Right cardiac atrium (tissue), 5 donors: Measurements from ENCODE around the gene KLF7. TPM values are rescaled to one million over a fixed set of nuclear protein-coding genes. Genes with fewer than 3 reads are reported as not detected.

ENCODE experiments used
- ATAC-seq, 2 donors: fragments of 200-7000 bp; cut with Tn5 transposase; one replicate each; pipeline versions ENCODE4 v1.8.0 to v1.9.1; 2020; ENCODE audit warnings: moderate library complexity in 2 of 2, mild to moderate bottlenecking in 1 of 2
- DNase-seq, 3 donors: peaks; one replicate each; pipeline ENCODE4 v3.0.0-alpha.2; 2020
- H3K27ac ChIP-seq: one replicate; pipeline ENCODE4 v1.5.1; 2013; ENCODE audit warnings: mild to moderate bottlenecking, low read length, control low read depth, moderate library complexity
- H3K27me3 ChIP-seq: one replicate; pipeline ENCODE4 v1.6.1; 2013; ENCODE audit not compliant: control insufficient read depth, insufficient read depth
- H3K4me1 ChIP-seq: one replicate; pipeline ENCODE4 v1.6.1; 2013; ENCODE audit warnings: low read length; ENCODE audit not compliant: control insufficient read depth, insufficient read depth
- H3K4me3 ChIP-seq: one replicate; pipeline ENCODE4 v1.5.1; 2013; ENCODE audit warnings: low read length, control low read depth
- H3K9me3 ChIP-seq: one replicate; pipeline ENCODE4 v1.6.1; 2013; ENCODE audit warnings: low read length; ENCODE audit not compliant: control insufficient read depth
- WGBS: extraction: QIAGEN DNeasy Blood & Tissue Kit; methylation state at CpG from one replicate; pipeline ENCODE4 v1.1.7; 2013; 5-methylcytosine and 5-hydroxymethylcytosine counted together
- intact Hi-C, 4 donors: fragments of 100-400 bp; cut with DNase I; formaldehyde crosslinking; loops; one replicate each; pipeline versions ENCODE4 v1.11.0 to v1.14.0; 2022 to 2023
- polyA plus RNA-seq: library from polyadenylated mRNA; stranded (reverse); fragments of 200-250 nt; gene quantifications from one replicate; pipeline ENCODE4 v1.2.3, GENCODE V29; 2013
- total RNA-seq, 4 donors: library from RNA; stranded (reverse); fragmentation: NEBNext Ultra II Directional; extraction: Animal tissue kit (Norgen Biotek cat#: 25700); gene quantifications; one replicate each; pipeline ENCODE4 v1.2.1, GENCODE V29; 2021
- donor health status: healthy with polysubstance abuse.
- donor health status: DM: no; HTN: yes; CAD: no.
- donor health status: DM: no; HTN: no; CAD: no.
- donor health status: DM: no; HTN: yes; CAD: no; lungs with severe emphysema.
- donor health status: DM: yes; HTN: yes; CAD: no.

KLF7 gene
- total and polyA plus RNA-seq, 5 donors = 6.0 to 35.6 (median 22.7) TPM

DNA sequence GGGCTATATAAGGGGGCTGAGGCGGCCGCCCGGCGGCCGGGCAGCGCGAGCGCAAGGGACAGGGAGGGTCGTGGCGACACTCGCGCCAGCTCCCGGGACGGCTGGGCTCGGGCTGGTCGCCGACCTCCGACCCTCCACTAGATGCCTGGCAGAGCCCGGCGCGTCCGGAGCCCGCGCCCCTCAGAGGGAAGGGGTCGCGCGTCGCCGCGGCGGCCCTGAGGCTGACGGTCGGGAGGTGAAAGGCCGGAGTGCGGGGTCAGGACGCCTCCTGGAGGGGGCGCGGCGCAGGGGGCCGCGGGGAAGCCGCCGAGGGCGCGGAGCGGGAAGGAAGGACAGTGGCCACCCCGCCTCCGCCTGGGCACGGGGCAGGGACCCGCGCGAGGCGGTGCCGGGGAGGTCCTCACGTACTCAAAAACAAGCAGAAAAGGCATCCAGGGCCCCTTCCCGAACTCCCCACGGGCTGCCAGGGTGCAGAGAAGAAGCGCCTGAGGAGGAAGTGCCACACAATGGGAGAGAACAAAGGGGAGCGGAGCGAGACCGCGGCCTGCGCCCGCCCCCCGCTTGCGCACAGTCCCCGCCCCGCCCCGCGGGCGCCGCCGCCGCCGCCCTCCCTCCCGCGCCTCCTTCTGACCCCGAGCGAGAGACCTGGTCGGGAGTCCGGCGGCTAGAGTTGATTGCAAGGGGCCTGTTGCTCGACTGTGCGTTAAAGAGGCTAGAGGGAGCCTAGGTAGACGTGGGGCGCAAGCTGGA is 776 bp upstream of the KLF7 start:
- DNase-seq (peak; percentile 86 to 93 (median 92)), ATAC-seq (peak; percentile 81)
- Histone ChIP-seq H3K27me3 (no peaks in the 10 kb centered on the region), H3K4me3 (peak overlapping the region; percentile 83), H3K4me1 (no peaks in the 10 kb centered on the region), H3K9me3 (no peaks in the 10 kb centered on the region), H3K27ac (peak overlapping the region; percentile 99)
- under 1% methylated on average over 86 of the region's 86 CpGs for WGBS
- intact Hi-C loops = loop anchor here in 3 of 4 donors (5.0 to 10.0 kb wide), 6 partner anchors 166 to 308 kb away; no protein-coding TSS in a partner anchor

DNA sequence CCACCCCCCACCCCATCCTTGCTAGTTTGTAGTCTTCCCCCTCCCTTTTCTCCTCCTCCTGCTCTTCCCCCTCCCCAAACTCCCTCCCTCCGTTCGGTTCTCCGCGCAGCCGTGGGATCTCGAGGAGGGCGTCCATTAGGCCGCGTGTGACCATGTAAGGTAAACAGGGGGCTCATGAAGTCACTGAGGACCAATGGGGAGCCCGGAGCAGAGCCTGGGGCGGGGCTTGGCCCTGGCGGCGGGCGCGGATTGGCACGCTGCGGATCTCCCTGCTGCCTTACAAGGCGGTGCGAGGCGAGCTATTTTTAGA is 246 bp upstream of the KLF7 start:
- Histone ChIP-seq H3K27me3 (no peaks in the 10 kb centered on the region), H3K9me3 (no peaks in the 10 kb centered on the region), H3K4me1 (peaks cover 3% of the 10 kb centered on the region), H3K27ac (peak overlapping the region; percentile 99), H3K4me3 (peak overlapping the region; percentile 97)
- under 1% methylated on average over 20 of the region's 20 CpGs for WGBS
- intact Hi-C loops = loop anchor here in 3 of 4 donors (5.0 to 10.0 kb wide), 6 partner anchors 166 to 309 kb away; no protein-coding TSS in a partner anchor
- ATAC-seq = peak; percentile 95
- DNase-seq = peak; percentile 99 to 100 (median 99)

DNA sequence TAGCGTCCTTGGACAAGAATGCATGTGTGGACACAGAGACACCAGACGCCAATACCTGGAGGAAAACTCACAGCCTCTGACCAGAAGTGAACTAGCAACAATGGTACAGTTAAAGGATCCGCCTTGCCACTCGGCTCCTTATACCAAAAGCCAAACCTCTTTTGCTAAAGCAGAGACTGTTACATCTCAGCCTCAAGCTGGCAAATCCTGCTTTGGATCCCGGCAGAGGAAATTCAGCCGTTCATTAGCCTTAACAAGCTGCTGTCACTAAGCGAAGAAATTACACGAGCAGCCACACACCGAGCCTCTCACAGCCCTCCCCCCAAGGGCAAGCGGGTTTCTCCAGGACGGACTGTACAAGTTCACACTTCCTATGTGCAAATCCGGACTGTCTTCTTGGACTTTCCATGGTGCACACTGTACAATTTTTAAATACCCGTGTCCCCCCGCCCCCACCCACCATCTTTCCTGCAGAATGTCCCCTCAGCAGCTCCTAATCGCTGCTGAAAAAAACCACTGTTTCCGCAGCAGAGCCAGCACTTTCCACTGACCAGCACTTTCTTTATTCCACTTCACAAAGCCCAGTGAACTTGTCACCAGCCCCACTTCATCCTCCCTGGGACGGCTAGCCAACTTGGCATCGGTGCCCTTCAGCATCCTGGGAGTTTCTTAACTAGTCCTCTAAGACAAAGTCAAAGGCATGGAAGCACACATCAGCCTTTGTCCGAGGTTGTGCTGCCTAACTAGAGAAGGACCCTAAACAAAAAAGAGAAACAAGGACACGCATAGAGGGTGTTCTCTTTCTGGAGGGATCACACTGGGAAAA is 1.5 kb downstream of the KLF7 start:
- H3K4me1 ChIP-seq = peaks cover 8% of the 10 kb centered on the region
- H3K27me3 ChIP-seq = no peaks in the 10 kb centered on the region
- H3K4me3 ChIP-seq = peak overlapping the region; percentile 97
- ATAC-seq (peak; percentile 42), DNase-seq (peak; percentile 62 to 86 (median 82))
- H3K27ac ChIP-seq = peak overlapping the region; percentile 99
- WGBS = under 1% methylated on average over 20 of the region's 20 CpGs
- intact Hi-C loops = loop anchor here in 3 of 4 donors (5.0 to 10.0 kb wide), 4 partner anchors 82 to 311 kb away; no protein-coding TSS in a partner anchor
- no peaks in the 10 kb centered on the region for H3K9me3 ChIP-seq

DNA sequence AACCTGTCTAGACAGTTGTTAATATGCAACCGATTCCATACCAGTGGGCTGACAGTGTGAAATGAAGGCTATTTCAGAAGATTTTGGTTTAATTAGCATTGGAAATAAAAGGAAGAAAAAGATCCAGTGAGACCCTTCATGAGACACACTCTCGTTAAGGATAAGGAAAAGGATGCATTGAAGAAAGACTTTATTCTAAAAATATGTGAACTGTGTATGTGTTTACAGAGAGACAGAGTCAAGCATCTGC is 2.1 kb downstream of the KLF7 start:
- H3K9me3 ChIP-seq = no peaks in the 10 kb centered on the region
- no peaks in the 10 kb centered on the region for H3K27me3 ChIP-seq
- H3K4me1 ChIP-seq = peaks cover 9% of the 10 kb centered on the region
- H3K27ac ChIP-seq = peak overlapping the region; percentile 99
- H3K4me3 ChIP-seq = peak overlapping the region; percentile 97
- DNase-seq (no peak), ATAC-seq (no peak)
- intact Hi-C loops = loop anchor here in 3 of 4 donors (5.0 to 10.0 kb wide), 4 partner anchors 81 to 311 kb away; no protein-coding TSS in a partner anchor
- WGBS = 9% methylated on average over 2 of the region's 2 CpGs

DNA sequence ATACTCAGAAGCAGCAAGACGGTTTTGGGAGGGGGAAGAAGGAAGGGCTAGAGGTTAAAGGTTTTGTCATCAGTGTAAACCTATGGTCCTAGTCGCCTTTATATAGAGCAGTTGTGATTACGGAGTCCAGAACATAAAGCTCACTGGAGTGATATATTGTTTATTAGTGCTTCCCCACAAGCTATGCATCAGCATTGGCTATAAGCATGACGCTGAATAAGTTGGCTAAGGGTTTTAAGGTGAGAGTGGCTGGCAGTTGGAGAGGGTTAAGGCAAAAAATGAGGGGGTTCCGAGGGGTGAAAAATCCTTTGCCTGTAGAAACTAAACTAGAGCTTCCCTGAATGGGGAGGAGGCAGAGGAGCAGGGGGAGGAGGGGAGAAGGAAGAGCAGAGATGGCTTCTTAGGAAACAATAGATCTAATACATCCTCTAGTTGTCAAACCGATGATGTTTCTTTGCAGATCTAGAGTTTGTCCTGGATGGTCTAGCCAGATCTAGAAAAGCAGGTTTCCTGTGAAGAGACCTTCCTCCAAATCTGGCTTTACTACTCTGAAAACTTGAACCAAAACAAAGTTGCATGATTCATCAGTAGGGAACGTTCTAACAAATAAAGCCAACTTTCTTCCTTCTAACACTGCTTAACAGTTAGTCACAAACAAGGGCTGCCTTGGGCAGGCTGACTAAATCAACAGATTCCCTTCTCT is 2.5 kb downstream of the KLF7 start:
- Histone ChIP-seq H3K27me3 (no peaks in the 10 kb centered on the region), H3K9me3 (no peaks in the 10 kb centered on the region), H3K4me1 (peaks cover 10% of the 10 kb centered on the region), H3K27ac (peak overlapping the region; percentile 97), H3K4me3 (peak overlapping the region; percentile 97)
- DNase-seq (peak in 1 of 3 donors; percentile 68), ATAC-seq (peak; percentile 20 to 27)
- intact Hi-C loops = loop anchor here in 3 of 4 donors (5.0 to 10.0 kb wide), 4 partner anchors 81 to 312 kb away; no protein-coding TSS in a partner anchor
- WGBS = 27% methylated on average over 7 of the region's 7 CpGs

DNA sequence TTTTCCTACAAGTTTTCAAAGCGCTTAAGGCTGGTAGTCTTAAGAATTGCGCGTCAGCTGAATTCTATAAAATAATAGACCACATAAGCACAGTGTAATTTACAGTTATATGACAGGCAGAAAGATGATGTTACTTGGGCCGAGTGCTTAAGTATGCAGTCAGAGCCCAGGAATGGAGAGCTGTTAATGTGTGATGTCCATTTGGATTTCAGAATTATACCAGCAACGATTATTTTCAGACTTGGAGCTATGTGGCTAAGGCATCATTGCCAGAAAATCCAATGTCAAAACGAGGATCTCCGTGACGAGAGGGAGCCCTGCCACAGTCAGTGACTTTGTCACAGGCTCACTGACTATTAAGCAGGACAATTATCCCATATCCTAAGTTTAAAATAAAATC is 3.4 kb downstream of the KLF7 start:
- intact Hi-C loops = loop anchor here in 3 of 4 donors (5.0 to 10.0 kb wide), 4 partner anchors 80 to 312 kb away; no protein-coding TSS in a partner anchor
- Histone ChIP-seq H3K27ac (peak overlapping the region; percentile 82), H3K4me3 (peak overlapping the region; percentile 97), H3K4me1 (peaks cover 12% of the 10 kb centered on the region), H3K9me3 (no peaks in the 10 kb centered on the region), H3K27me3 (no peaks in the 10 kb centered on the region)
- WGBS = 39% methylated on average over 8 of the region's 8 CpGs
- DNase-seq (no peak), ATAC-seq (no peak)

DNA sequence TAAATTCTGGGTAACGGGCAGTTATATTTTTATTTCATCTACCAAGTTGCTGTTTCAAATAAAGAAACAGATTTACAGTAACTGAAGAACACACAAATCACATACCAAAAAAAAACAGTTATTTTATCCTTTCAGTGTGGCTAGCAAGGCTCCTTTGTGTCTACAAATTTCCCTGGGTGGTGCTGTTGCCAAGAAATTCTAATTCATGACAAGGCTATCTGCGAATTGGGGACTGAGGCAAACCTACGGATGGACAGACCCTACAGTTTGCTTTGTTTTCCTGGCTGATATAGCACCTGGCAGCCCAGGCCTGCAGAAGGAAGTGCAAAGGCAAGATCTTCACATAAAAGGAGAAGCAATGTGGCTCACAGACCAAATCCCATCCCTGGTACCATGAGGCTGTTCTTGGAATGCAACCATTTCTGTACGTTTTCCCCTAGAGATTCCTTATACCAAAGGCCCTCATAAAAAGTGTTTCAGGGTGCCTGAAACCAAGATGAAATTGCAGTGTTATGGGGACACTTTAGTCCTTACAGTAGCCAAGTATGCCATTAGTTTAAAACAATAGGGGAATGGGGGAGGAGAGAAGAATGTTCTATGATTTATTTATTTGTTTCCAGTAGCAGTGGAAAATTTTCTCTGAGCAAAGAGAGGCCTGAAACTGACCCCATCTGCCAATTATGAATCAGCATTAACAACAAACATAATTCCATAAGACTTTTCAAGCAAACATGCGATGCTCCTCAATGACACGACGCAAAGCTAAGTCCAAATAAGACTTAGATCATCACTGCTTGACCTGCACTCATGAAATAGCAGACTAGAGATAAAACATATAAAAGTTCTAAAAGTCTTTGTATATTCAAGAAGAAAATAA is 4.3 kb downstream of the KLF7 start:
- Histone ChIP-seq H3K27me3 (no peaks in the 10 kb centered on the region), H3K4me1 (peaks cover 16% of the 10 kb centered on the region), H3K9me3 (no peaks in the 10 kb centered on the region), H3K27ac (peak overlapping the region; percentile 64), H3K4me3 (no peak overlapping the region)
- WGBS = 42% methylated on average over 7 of the region's 7 CpGs
- DNase-seq (no peak), ATAC-seq (no peak)
- intact Hi-C loops = loop anchor here in 3 of 4 donors (5.0 to 10.0 kb wide), 4 partner anchors 79 to 313 kb away; no protein-coding TSS in a partner anchor

DNA sequence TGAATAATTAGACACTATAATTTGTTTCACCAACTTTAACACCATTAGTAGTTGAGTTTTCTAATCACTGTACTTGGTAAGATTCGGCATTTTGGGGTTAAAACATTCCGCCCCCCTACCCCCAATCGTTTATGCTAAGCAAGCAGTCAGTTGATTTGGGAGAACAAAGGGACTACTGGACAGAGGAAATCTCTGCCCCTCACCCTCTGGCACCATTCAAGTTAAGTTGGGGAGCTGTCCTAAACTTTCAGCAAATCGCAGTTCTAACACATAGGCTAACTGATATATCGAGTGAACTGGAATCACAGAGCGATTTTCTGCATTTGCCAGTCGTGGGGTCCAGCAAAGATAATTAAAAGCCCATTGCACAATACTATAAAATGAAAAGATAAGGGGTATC is 5.6 kb downstream of the KLF7 start:
- DNase-seq = no peak
- Histone ChIP-seq H3K4me1 (peaks cover 19% of the 10 kb centered on the region), H3K9me3 (no peaks in the 10 kb centered on the region), H3K27ac (no peak overlapping the region), H3K4me3 (no peak overlapping the region), H3K27me3 (no peaks in the 10 kb centered on the region)
- 39% methylated on average over 7 of the region's 7 CpGs for WGBS
- intact Hi-C loops = loop anchor here in 3 of 4 donors (5.0 to 10.0 kb wide), 4 partner anchors 78 to 315 kb away; no protein-coding TSS in a partner anchor
- no peak for ATAC-seq

DNA sequence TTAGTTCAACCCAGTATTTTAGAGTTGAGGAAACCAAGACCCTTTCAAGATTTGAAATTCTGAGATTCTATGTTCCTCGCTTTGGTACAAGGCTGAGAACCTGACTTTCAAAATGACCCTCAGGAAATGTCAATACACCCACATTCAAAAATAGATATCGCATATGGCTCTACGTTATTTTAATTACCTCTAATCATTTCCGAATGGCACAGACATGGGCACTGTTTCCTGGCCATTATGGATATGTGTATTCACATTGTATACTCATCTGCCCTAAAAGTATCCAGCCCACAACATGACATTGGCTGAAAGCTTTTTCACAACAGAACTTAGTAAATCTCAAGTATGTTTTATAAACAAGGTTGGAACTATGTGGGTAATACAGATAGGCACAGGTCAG is 6.7 kb downstream of the KLF7 start:
- no peak overlapping the region for H3K27ac ChIP-seq

DNA sequence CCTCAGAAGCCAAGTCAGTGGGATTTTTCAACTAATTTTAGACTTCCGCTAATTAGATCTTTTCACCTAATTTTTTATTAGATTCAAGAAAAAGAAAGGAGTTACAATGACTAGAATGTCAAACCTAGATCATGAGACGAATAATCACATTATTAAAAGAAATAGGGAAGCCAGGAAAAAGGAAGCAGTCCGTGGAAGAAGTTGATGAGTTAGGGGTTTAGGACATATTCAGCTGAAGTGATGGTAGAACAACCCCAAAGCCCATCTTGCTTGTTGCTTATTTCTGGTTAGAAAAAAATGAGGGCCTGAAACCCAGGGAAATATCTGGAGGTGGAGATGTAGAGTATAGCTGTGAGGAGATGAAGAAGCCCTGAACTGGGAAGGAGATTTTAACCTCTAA is 8.0 kb downstream of the KLF7 start:
- DNase-seq (no peak), ATAC-seq (no peak)
- H3K4me1 ChIP-seq = peaks cover 23% of the 10 kb centered on the region
- WGBS = 77% methylated on average over 3 of the region's 3 CpGs
- H3K9me3 ChIP-seq = no peaks in the 10 kb centered on the region
- H3K4me3 ChIP-seq = no peak overlapping the region
- intact Hi-C loops = no loop called here
- no peaks in the 10 kb centered on the region for H3K27me3 ChIP-seq
- H3K27ac ChIP-seq = peak overlapping the region; percentile 80

More for the DNA sequence above, 6.7 kb downstream of the KLF7 start:
- 71% methylated on average over 4 of the region's 4 CpGs for WGBS
- peaks cover 22% of the 10 kb centered on the region for H3K4me1 ChIP-seq
- H3K27me3 ChIP-seq = no peaks in the 10 kb centered on the region
- no peaks in the 10 kb centered on the region for H3K9me3 ChIP-seq
- ATAC-seq = no peak
- DNase-seq = no peak
- intact Hi-C loops = no loop called here
- no peak overlapping the region for H3K4me3 ChIP-seq
